Colonic mucosa (tissue), 4 donors: ENCODE results near the gene EEF1A2. TPM values are rescaled to one million over a fixed set of nuclear protein-coding genes. Genes with fewer than 3 reads are reported as not detected.

ENCODE experiments used
- DNase-seq: peaks from one replicate; pipeline ENCODE4 v3.0.0-alpha.2; 2020
- H3K27ac ChIP-seq: fragments of 200-600 bp; one replicate; pipeline ENCODE4 v1.8.0; 2021
- H3K27me3 ChIP-seq: fragments of 200-600 bp; one replicate; pipeline ENCODE4 v1.8.0; 2021
- H3K36me3 ChIP-seq: fragments of 200-600 bp; one replicate; pipeline ENCODE4 v1.8.0; 2021
- H3K4me1 ChIP-seq: fragments of 200-600 bp; one replicate; pipeline ENCODE4 v1.8.0; 2021; ENCODE audit warnings: mild to moderate bottlenecking
- H3K4me3 ChIP-seq: fragments of 200-600 bp; one replicate; pipeline ENCODE4 v1.8.0; 2021
- H3K9ac ChIP-seq, 2 donors: one replicate each; pipeline ENCODE4 v1.7.0; 2013; ENCODE audit warnings: control low read depth in 2 of 2, low read depth in 2 of 2, low read length in 2 of 2
- H3K9me3 ChIP-seq: fragments of 200-600 bp; one replicate; pipeline ENCODE4 v1.8.0; 2021
- CTCF ChIP-seq: fragments of 200-600 bp; IDR thresholded peaks from one replicate; pipeline ENCODE4 v1.8.0; 2022; ENCODE audit warnings: antibody characterized with exemption, mild to moderate bottlenecking
- intact Hi-C: fragments of 100-400 bp; cut with DNase I; formaldehyde crosslinking; loops from one replicate; pipeline ENCODE4 v1.14.1; 2022
- total RNA-seq, 2 donors: library from RNA; stranded (reverse); fragmentation: NEBNext Ultra II Directional in 1 of 2; extraction: Animal tissue kit (Norgen Biotek cat#: 25700) in 1 of 2; gene quantifications; one replicate each; pipeline ENCODE4 v1.2.1, GENCODE V29; 2021
- donor health status: healthy.
- donor health status: DM: no; HTN: no; CAD: no.
- donor health status: DM: no; HTN: no; CAD: no.

The EEF1A2 gene
- total RNA-seq, 2 donors from 2014 or later, result 1.5 to 3.2 TPM

GRCh38 chr20:63504642-63505041 lies 5.8 kb upstream of the EEF1A2 start:
- Histone ChIP-seq H3K27me3 (peaks cover 18% of the 10 kb centered on the region), H3K9me3 (no peaks in the 10 kb centered on the region), H3K36me3 (no peaks in the 10 kb centered on the region), H3K27ac (no peak overlapping the region), H3K9ac (no peak overlapping the region), H3K4me1 (no peaks in the 10 kb centered on the region), H3K4me3 (no peak overlapping the region)
- intact Hi-C loops, result no loop called here
- no peak for TF ChIP-seq CTCF
- no peak for DNase-seq

- Histone ChIP-seq H3K36me3 (no peaks in the 10 kb centered on the region), H3K4me1 (no peaks in the 10 kb centered on the region), H3K4me3 (no peak overlapping the region), H3K27ac (no peak overlapping the region), H3K27me3 (peaks cover 28% of the 10 kb centered on the region), H3K9ac (no peak overlapping the region), H3K9me3 (no peaks in the 10 kb centered on the region)
- TF ChIP-seq CTCF, result no peak
- DNase-seq, result no peak
- intact Hi-C loops, result no loop called here
Measured at GRCh38 chr20:63503524-63503923, 4.6 kb upstream of the EEF1A2 start.

GRCh38 chr20:63502671-63503172 lies 3.8 kb upstream of the EEF1A2 start:
- no peak overlapping the region for H3K4me3 ChIP-seq
- intact Hi-C loops, result no loop called here
- DNase-seq, result no peak
- no peaks in the 10 kb centered on the region for H3K9me3 ChIP-seq
- H3K4me1 ChIP-seq, result no peaks in the 10 kb centered on the region
- no peak overlapping the region for H3K27ac ChIP-seq
- no peaks in the 10 kb centered on the region for H3K36me3 ChIP-seq
- TF ChIP-seq CTCF, result no peak
- H3K9ac ChIP-seq, result no peak overlapping the region
- H3K27me3 ChIP-seq, result peaks cover 36% of the 10 kb centered on the region

- no peaks in the 10 kb centered on the region for H3K4me1 ChIP-seq
- no peak for DNase-seq
- TF ChIP-seq CTCF, result no peak
- peaks cover 42% of the 10 kb centered on the region for H3K27me3 ChIP-seq
- H3K36me3 ChIP-seq, result no peaks in the 10 kb centered on the region
- no peak overlapping the region for H3K27ac ChIP-seq
- H3K9me3 ChIP-seq, result no peaks in the 10 kb centered on the region
- intact Hi-C loops, result no loop called here
- H3K4me3 ChIP-seq, result no peak overlapping the region
- no peak overlapping the region for H3K9ac ChIP-seq
Measured at GRCh38 chr20:63501818-63502670, 3.2 kb upstream of the EEF1A2 start.

- intact Hi-C loops, result no loop called here
- DNase-seq, result no peak
- H3K27me3 ChIP-seq, result peaks cover 49% of the 10 kb centered on the region
Measured at GRCh38 chr20:63500902-63501817, 2.3 kb upstream of the EEF1A2 start.

More at GRCh38 chr20:63500902-63501817, 2.3 kb upstream of the EEF1A2 start:
- Histone ChIP-seq H3K27ac (no peak overlapping the region), H3K36me3 (no peaks in the 10 kb centered on the region), H3K4me3 (no peak overlapping the region), H3K4me1 (peaks cover 3% of the 10 kb centered on the region), H3K9ac (no peak overlapping the region), H3K9me3 (no peaks in the 10 kb centered on the region)
- no peak for TF ChIP-seq CTCF
